T-cell (primary cell): Measurements from ENCODE around the gene MYLK2. TPM values are rescaled to one million over a fixed set of nuclear protein-coding genes. Genes with fewer than 3 reads are reported as not detected.

Experiments used
- ATAC-seq, 4 experiments: fragments of 200-7000 bp in 3 of 4; fragments of 150-1000 bp in 1 of 4; cut with Tn5 transposase; replicated peaks in 1 of 4; 1 replicate in 3 of 4; 2 replicates in 1 of 4; pipeline ENCODE4 v1.10.0; 2021; ENCODE audit warnings: moderate library complexity in 3 of 4, mild to moderate bottlenecking in 2 of 4, moderate number of reproducible peaks in 1 of 4
- CTCF ChIA-PET, 2 donors: fragments of 300-600 bp; sonication (Branson Sonifier 250); formaldehyde crosslinking; loops; one replicate each; lab custom pipeline; 2022; ENCODE audit warnings: antibody characterized with exemption in 2 of 2; lab: Charles Lee
- POLR2A ChIA-PET, 2 donors: fragments of 300-600 bp; sonication (Branson Sonifier 250); formaldehyde crosslinking; loops; one replicate each; lab custom pipeline; 2022; ENCODE audit warnings: antibody characterized with exemption in 2 of 2; lab: Charles Lee
- DNase-seq, 35 experiments: peaks; one replicate each; pipeline versions ENCODE4 v3.0.0 to v3.0.0-alpha.2; 2013 to 2023
- H3K27ac ChIP-seq: one replicate; pipeline ENCODE4 v1.5.1; 2013; ENCODE audit warnings: low read length
- H3K27me3 ChIP-seq, 2 experiments: replicated peaks in 1 of 2; 1 replicate in 1 of 2; 2 replicates in 1 of 2; pipeline versions ENCODE4 v1.6.1 to v1.7.0; 2013; ENCODE audit warnings: low read length in 1 of 2, mixed read lengths in 1 of 2; ENCODE audit not compliant: control insufficient read depth in 2 of 2, insufficient read depth in 2 of 2; ENCODE audit errors: extremely low read depth in 1 of 2
- H3K36me3 ChIP-seq, 2 donors: 1 replicate in 1 of 2; 2 replicates in 1 of 2; pipeline versions ENCODE4 v1.6.1 to v1.7.0; 2013; ENCODE audit warnings: low read length in 1 of 2; ENCODE audit not compliant: control insufficient read depth in 2 of 2, insufficient read depth in 1 of 2; ENCODE audit errors: extremely low read depth in 1 of 2
- H3K4me1 ChIP-seq, 2 experiments: 1 replicate in 1 of 2; 2 replicates in 1 of 2; pipeline versions ENCODE4 v1.6.1 to v1.7.0; 2013; ENCODE audit warnings: low read length in 2 of 2, mixed read lengths in 1 of 2; ENCODE audit not compliant: insufficient read depth in 2 of 2, control insufficient read depth in 1 of 2; ENCODE audit errors: extremely low read depth in 1 of 2
- H3K4me3 ChIP-seq, 2 donors: 1 replicate in 1 of 2; 2 replicates in 1 of 2; pipeline versions ENCODE4 v1.5.1 to v1.7.0; 2013; ENCODE audit warnings: mild to moderate bottlenecking in 2 of 2, low read length in 1 of 2, moderate library complexity in 1 of 2; ENCODE audit not compliant: control insufficient read depth in 1 of 2; ENCODE audit errors: extremely low read depth in 1 of 2
- H3K9me3 ChIP-seq: 2 replicates; pipeline ENCODE4 v1.7.0; 2013
- H3K27ac Mint-ChIP-seq, 2 donors: one replicate each; pipeline ENCODE4 v1.8.0; 2020 to 2021; ENCODE audit warnings: mild to moderate bottlenecking in 2 of 2, mixed read lengths in 2 of 2
- H3K27me3 Mint-ChIP-seq, 2 donors: one replicate each; pipeline ENCODE4 v1.8.0; 2021 to 2022; ENCODE audit warnings: mixed read lengths in 2 of 2
- H3K36me3 Mint-ChIP-seq: one replicate; pipeline ENCODE4 v1.8.0; 2021; ENCODE audit warnings: mixed read lengths
- H3K4me1 Mint-ChIP-seq, 3 donors: one replicate each; pipeline ENCODE4 v1.8.0; 2020 to 2022; ENCODE audit warnings: mixed read lengths in 3 of 3, mild to moderate bottlenecking in 1 of 3
- H3K4me3 Mint-ChIP-seq, 3 donors: one replicate each; pipeline ENCODE4 v1.8.0; 2020 to 2022; ENCODE audit warnings: mild to moderate bottlenecking in 3 of 3, mixed read lengths in 3 of 3, moderate library complexity in 3 of 3
- H3K9me3 Mint-ChIP-seq, 3 donors: one replicate each; pipeline ENCODE4 v1.8.0; 2020 to 2022; ENCODE audit warnings: mixed read lengths in 3 of 3
- WGBS: methylation state at CpG from one replicate; pipeline ENCODE4 v1.1.5; 2013; ENCODE audit warnings: missing lambda C conversion rate; ENCODE audit not compliant: insufficient coverage; 5-methylcytosine and 5-hydroxymethylcytosine counted together
- total RNA-seq, 35 experiments: library from RNA in 6 of 35; stranded (reverse) in 6 of 35; fragments of 120-200 nt in 1 of 35; gene quantifications; one replicate each; pipeline versions ENCODE4 v1.2.1 to v1.2.4 and lab custom pipeline; 2013 to 2026

MYLK2 gene
- total RNA-seq, 5 donors from 2014 or later (not counting 1 experiment from before 2014, with no cell fraction given) = not detected

GRCh38 chr20:31831211-31831610 is 12.1 kb downstream of the MYLK2 start:
- H3K36me3 Mint-ChIP-seq = no peaks in the 10 kb centered on the region
- ChIA-PET CTCF (interaction anchor here in 1 of 2 donors (0.6 to 1.0 kb wide), 2 partner anchors 8 to 10 kb away, joined by 3 read pairs; no protein-coding TSS in a partner anchor), POLR2A (no interaction called here)
- ATAC-seq (no peak), DNase-seq (no peak)
- Histone ChIP-seq H3K36me3 (no peaks in the 10 kb centered on the region), H3K27me3 (peaks cover 0 to 16% of the 10 kb centered on the region in 2 experiments), H3K4me3 (no peak overlapping the region), H3K27ac (no peak overlapping the region), H3K4me1 (peaks cover 0 to 7% of the 10 kb centered on the region in 2 experiments), H3K9me3 (no peaks in the 10 kb centered on the region)
- H3K27ac Mint-ChIP-seq = no peak overlapping the region
- 68% methylated on average over 2 of the region's 6 CpGs for WGBS
- H3K4me1 Mint-ChIP-seq = peaks cover 0 to 8% (median 4%) of the 10 kb centered on the region in 3 donors
- no peaks in the 10 kb centered on the region for H3K27me3 Mint-ChIP-seq
- H3K4me3 Mint-ChIP-seq = no peak overlapping the region
- no peaks in the 10 kb centered on the region for H3K9me3 Mint-ChIP-seq

GRCh38 chr20:31831771-31832306 is 12.7 kb downstream of the MYLK2 start:
- no peaks in the 10 kb centered on the region for H3K9me3 Mint-ChIP-seq
- no peak overlapping the region for H3K27ac ChIP-seq
- no peaks in the 10 kb centered on the region for H3K36me3 ChIP-seq
- H3K27me3 Mint-ChIP-seq = no peaks in the 10 kb centered on the region
- no peak overlapping the region for H3K4me3 Mint-ChIP-seq
- CTCF ChIA-PET = interaction anchor here in 1 of 2 donors (0.6 to 1.0 kb wide), 2 partner anchors 9 to 255 kb away, joined by 3 read pairs; no protein-coding TSS in a partner anchor
- H3K4me3 ChIP-seq = no peak overlapping the region
- peaks cover 0 to 14% of the 10 kb centered on the region in 2 experiments for H3K4me1 ChIP-seq
- WGBS = 97% methylated on average over 12 of the region's 17 CpGs
- no peaks in the 10 kb centered on the region for H3K36me3 Mint-ChIP-seq
- no peak for ATAC-seq
- no peak for DNase-seq
- H3K27ac Mint-ChIP-seq = no peak overlapping the region
- H3K4me1 Mint-ChIP-seq = peaks cover 0 to 11% (median 5%) of the 10 kb centered on the region in 3 donors
- POLR2A ChIA-PET = no interaction called here
- no peaks in the 10 kb centered on the region for H3K9me3 ChIP-seq
- peaks cover 0 to 18% of the 10 kb centered on the region in 2 experiments for H3K27me3 ChIP-seq

GRCh38 chr20:31833130-31833930 is 14.2 kb downstream of the MYLK2 start:
- H3K36me3 Mint-ChIP-seq = no peaks in the 10 kb centered on the region
- no peak overlapping the region for H3K27ac ChIP-seq
- H3K27ac Mint-ChIP-seq = no peak overlapping the region
- H3K4me3 Mint-ChIP-seq = no peak overlapping the region
- CTCF ChIA-PET = interaction anchor here in 1 of 2 donors (0.5 to 0.6 kb wide), 2 partner anchors 20 to 671 kb away, joined by 3 read pairs; no protein-coding TSS in a partner anchor
- POLR2A ChIA-PET = no interaction called here
- no peaks in the 10 kb centered on the region for H3K9me3 ChIP-seq
- DNase-seq (peak in 26 of 35 experiments; percentile 6 to 67 (median 41)), ATAC-seq (no peak)
- H3K36me3 ChIP-seq = no peaks in the 10 kb centered on the region
- peaks cover 0 to 24% of the 10 kb centered on the region in 2 experiments for H3K27me3 ChIP-seq
- WGBS = 72% methylated on average over 14 of the region's 14 CpGs
- no peaks in the 10 kb centered on the region for H3K9me3 Mint-ChIP-seq
- no peaks in the 10 kb centered on the region for H3K27me3 Mint-ChIP-seq
- H3K4me1 Mint-ChIP-seq = peaks cover 0 to 11% (median 5%) of the 10 kb centered on the region in 3 donors
- H3K4me3 ChIP-seq = no peak overlapping the region
- peaks cover 0 to 14% of the 10 kb centered on the region in 2 experiments for H3K4me1 ChIP-seq

- Mint-ChIP-seq H3K27ac (no peak overlapping the region), H3K36me3 (no peaks in the 10 kb centered on the region), H3K9me3 (no peaks in the 10 kb centered on the region), H3K27me3 (no peaks in the 10 kb centered on the region), H3K4me3 (no peak overlapping the region), H3K4me1 (peaks cover 0 to 11% (median 5%) of the 10 kb centered on the region in 3 donors)
- 99% methylated on average over 8 of the region's 20 CpGs for WGBS
- DNase-seq = no peak
- ChIA-PET CTCF (interaction anchor here in 1 of 2 donors (0.5 to 0.6 kb wide), 2 partner anchors 20 to 670 kb away, joined by 3 read pairs; no protein-coding TSS in a partner anchor), POLR2A (no interaction called here)
- H3K9me3 ChIP-seq = no peaks in the 10 kb centered on the region
- H3K27ac ChIP-seq = no peak overlapping the region
- H3K4me3 ChIP-seq = no peak overlapping the region
- peaks cover 0 to 25% of the 10 kb centered on the region in 2 experiments for H3K27me3 ChIP-seq
- peaks cover 0 to 14% of the 10 kb centered on the region in 2 experiments for H3K4me1 ChIP-seq
- no peak for ATAC-seq
- no peaks in the 10 kb centered on the region for H3K36me3 ChIP-seq
These were observed 14.9 kb downstream of the MYLK2 start for GRCh38 chr20:31833931-31834521.

- no peak overlapping the region for H3K27ac Mint-ChIP-seq
- H3K4me1 Mint-ChIP-seq = peaks cover 0 to 11% (median 5%) of the 10 kb centered on the region in 3 donors
- Histone ChIP-seq H3K4me1 (peaks cover 0 to 14% of the 10 kb centered on the region in 2 experiments), H3K27me3 (peaks cover 0 to 25% of the 10 kb centered on the region in 2 experiments), H3K27ac (no peak overlapping the region), H3K9me3 (no peaks in the 10 kb centered on the region), H3K36me3 (no peaks in the 10 kb centered on the region), H3K4me3 (no peak overlapping the region)
- no peak for ATAC-seq
- WGBS = 80% methylated on average over 9 of the region's 9 CpGs
- H3K36me3 Mint-ChIP-seq = no peaks in the 10 kb centered on the region
- POLR2A ChIA-PET = interaction anchor here in 1 of 2 donors (0.5 kb wide), 1 partner anchor 269 kb away, joined by 3 read pairs; no protein-coding TSS in a partner anchor
- H3K4me3 Mint-ChIP-seq = no peak overlapping the region
- no peak for DNase-seq
- no peaks in the 10 kb centered on the region for H3K9me3 Mint-ChIP-seq
- CTCF ChIA-PET = no interaction called here
- H3K27me3 Mint-ChIP-seq = no peaks in the 10 kb centered on the region
These were observed 16.4 kb downstream of the MYLK2 start for GRCh38 chr20:31835554-31835953.
